ENCODE results near the gene FBXL7.

The FBXL7 gene

DNA sequence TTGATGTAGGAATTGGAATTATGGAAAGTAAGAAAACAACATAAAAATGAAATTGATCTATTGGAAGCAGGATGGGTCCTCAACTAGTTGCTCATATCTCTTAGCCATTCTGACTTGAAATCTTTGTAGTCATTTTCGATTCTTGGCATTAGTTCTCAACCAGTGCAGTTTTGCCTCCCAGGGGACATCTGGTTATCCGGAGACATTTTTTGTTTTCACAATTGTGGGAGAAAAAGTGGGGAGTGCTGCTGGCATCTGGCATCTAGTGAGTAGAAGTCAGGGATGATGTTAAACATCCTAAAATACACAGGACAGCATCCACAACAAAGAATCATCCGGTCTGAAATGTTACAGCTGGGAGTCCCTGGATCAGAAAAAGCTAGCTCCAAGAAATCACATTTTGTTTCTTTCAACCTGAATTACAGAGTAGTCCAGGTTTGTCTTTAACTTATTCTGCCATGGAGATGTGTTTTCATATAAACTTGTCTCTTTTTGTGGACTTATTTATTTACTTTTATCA is 74.9 kb downstream of the FBXL7 start:
- Mint-ChIP-seq H3K4me3 (no peak overlapping the region), H3K9me3 (peaks cover 0 to 7% of the 10 kb centered on the region in 2 donors), H3K4me1 (no peaks in the 10 kb centered on the region), H3K27me3 (no peaks in the 10 kb centered on the region), H3K27ac (no peak overlapping the region)
- DNase-seq (no peak), ATAC-seq (no peak)

DNA sequence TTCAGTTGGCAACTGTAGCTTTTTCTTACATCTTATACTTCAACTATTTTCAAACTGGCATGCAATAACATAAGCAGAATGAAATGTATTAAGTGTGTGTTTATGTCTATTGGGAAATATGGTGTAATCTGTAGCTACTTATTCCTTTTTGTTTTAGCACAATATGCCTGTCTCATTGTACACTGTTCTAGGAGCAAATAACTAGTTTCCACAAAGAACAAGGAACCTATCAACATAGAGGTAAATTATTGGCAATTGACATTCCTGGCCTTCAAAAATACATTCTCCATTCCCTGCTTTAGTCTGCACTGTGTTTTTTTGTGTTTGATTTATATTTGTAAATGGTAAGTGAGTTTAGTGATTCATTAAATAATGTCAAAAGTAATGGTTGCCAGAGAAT is 75.7 kb downstream of the FBXL7 start:
- no peak for DNase-seq
- Mint-ChIP-seq H3K4me1 (no peaks in the 10 kb centered on the region), H3K9me3 (peaks cover 0 to under 1% of the 10 kb centered on the region in 2 donors), H3K27ac (no peak overlapping the region), H3K27me3 (no peaks in the 10 kb centered on the region), H3K4me3 (no peak overlapping the region)
- no peak for ATAC-seq

DNA sequence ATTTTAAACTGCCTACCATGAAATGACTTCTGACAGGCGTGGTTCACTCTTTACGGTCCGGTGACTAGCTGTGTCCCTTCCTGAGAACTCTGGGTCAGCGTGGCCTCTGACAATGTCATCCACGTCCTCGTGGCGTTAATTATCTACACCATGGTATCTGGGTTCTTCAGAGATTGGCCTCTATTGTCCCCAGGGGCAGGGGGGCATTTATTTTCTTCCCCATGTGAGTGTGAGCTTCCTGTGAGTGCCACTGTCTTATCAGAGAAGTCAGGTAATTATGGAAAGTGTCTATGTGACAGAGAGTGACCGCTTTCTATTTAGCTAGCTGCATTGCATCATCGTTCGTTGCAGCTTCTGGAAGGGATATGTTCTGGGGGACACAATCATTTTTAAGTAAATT is 77.2 kb downstream of the FBXL7 start:
- H3K4me3 Mint-ChIP-seq = no peak overlapping the region
- no peak overlapping the region for H3K27ac Mint-ChIP-seq
- no peaks in the 10 kb centered on the region for H3K9me3 Mint-ChIP-seq
- no peaks in the 10 kb centered on the region for H3K27me3 Mint-ChIP-seq
- no peak for DNase-seq
- no peak for ATAC-seq
- no peaks in the 10 kb centered on the region for H3K4me1 Mint-ChIP-seq

DNA sequence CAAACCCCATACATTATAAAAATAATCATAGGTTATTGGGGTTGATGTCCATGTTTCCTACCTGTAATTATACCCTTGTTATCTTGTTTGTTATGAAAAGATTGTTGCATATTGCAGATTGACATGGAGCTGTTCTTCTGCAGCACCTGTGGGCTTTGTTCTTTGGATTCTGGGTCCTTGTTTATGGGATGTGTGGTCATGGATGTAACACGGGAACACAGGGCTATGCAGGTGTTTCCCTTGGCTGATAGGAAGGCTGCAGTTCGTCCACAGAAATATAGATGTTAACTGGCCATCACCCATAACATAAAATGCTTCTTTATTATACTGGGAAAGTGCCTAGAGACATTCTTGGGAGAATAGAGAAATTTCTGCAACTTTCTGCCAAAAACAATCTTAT is 77.9 kb downstream of the FBXL7 start:
- Mint-ChIP-seq H3K9me3 (no peaks in the 10 kb centered on the region), H3K4me1 (no peaks in the 10 kb centered on the region), H3K27me3 (no peaks in the 10 kb centered on the region), H3K27ac (no peak overlapping the region), H3K4me3 (no peak overlapping the region)
- ATAC-seq = no peak
- DNase-seq = no peak

DNA sequence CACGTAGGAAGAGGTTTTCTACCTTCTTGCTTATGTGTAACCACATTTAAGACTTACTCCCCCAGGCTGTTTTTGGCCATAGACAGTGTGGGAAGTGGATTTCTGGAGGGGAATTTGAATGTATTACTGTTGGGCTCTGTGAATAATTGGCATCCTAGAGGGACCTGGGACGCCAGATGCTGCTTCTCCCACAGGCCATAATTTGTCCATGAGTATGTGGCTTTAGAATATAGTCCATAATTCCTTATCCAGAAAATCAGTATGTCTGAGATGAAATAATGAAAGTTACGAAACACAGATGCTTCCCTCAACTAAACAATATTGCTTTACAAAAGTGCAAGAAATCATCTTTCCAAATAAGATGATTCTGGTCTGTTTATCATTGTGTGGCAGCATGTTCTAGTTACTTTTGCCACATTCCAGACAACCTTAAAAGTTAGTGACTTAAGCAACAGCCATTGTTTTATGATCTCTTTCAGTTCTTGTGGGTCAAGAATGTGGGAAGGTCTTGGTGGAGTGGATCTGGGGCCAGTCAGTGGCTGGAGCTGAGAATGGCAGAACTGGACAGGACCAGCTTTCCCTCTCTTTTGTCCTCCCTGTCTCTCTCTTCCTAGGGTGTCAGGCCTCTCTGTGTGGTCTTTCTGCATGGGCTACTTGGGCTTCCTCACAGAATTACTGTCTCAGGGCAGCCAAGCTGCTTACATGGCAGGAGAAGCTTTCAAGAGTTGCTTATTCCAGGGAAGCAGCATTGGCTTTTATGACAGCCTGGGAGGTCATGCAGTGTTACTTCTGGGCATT is 79.4 kb downstream of the FBXL7 start:
- Mint-ChIP-seq H3K27me3 (no peaks in the 10 kb centered on the region), H3K4me1 (no peaks in the 10 kb centered on the region), H3K27ac (no peak overlapping the region), H3K9me3 (peaks cover 4 to 10% of the 10 kb centered on the region in 2 donors), H3K4me3 (no peak overlapping the region)
- DNase-seq (no peak), ATAC-seq (no peak)

DNA sequence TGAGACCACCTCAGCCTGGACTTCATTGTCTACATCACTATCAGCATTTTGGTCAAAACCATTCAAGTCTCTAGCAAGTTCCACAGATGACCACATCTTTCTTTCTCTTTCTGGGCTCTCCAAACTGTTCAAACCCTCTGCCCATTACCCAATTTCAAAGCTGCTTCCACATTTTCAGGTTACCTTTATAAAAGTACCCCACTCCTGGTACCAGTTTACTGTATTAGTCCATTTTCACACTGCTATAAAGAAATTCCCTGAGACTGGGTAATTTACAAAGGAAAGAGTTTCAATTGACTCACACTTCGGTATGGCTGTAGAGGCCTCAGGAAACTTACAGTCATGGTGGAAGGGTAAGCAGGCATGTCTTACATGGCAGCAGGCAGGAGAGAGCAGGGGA is 84.5 kb downstream of the FBXL7 start:
- Mint-ChIP-seq H3K27ac (no peak overlapping the region), H3K4me3 (no peak overlapping the region), H3K9me3 (peaks cover 7 to 16% of the 10 kb centered on the region in 2 donors), H3K27me3 (no peaks in the 10 kb centered on the region), H3K4me1 (no peaks in the 10 kb centered on the region)
- DNase-seq (no peak), ATAC-seq (no peak)

DNA sequence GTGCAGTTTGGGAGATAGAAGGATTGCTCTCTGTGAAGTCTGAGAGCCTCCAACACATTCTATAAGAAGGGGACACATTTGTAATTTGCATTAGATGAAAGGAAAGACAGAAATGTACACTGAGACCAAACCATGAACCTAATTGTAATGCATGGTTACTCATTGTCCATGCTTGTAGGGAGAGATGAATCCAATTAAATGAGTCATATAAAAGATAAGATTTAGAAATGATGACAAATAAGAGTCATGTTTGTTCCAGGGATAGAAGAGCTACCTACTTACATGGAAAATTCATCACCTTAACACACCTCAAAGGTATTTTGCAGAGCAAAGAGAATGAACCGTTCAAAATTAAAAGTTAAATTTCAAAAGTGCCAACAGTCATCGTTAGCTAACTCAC is 85.1 kb downstream of the FBXL7 start:
- H3K4me1 Mint-ChIP-seq = no peaks in the 10 kb centered on the region
- H3K9me3 Mint-ChIP-seq = peaks cover 8 to 16% of the 10 kb centered on the region in 2 donors
- no peak overlapping the region for H3K27ac Mint-ChIP-seq
- no peak overlapping the region for H3K4me3 Mint-ChIP-seq
- no peaks in the 10 kb centered on the region for H3K27me3 Mint-ChIP-seq
- no peak for ATAC-seq
- no peak for DNase-seq

DNA sequence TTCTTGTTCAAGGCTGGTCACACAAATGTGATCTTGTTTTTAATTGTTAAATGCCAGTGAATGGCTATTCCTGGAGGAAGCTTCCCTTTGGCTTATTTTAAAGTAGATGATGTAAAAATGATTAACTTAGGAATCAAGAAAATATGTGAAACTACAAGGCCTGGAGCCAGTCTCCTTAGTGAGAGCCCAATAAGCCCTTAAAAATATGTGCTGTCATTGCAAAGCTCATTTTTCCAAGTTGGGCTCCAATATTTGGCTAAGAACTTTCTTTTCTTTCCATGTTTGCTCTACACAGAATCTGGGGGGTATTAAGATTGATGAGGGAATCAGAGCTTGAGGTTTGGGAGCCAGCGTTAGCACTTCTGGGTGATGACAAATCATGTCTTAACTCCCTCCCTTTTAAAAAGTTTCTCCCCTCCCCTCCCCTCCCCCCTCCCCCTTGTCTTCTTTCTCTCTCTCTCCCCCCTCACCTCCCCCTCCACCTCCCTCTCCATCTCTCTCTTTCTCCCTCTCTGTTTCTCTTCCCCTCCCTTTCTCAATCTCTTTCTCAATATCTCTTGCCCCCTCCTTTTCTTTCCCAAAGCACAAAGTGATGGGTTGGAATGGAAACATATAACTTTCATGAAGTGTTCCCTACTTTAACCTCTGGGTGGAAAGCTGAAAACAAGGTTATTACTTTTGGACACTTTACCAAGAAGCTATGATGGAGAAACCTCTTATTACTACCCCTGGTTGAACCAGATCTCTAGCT is 86.0 kb downstream of the FBXL7 start:
- Mint-ChIP-seq H3K4me3 (no peak overlapping the region), H3K27ac (no peak overlapping the region)

DNA sequence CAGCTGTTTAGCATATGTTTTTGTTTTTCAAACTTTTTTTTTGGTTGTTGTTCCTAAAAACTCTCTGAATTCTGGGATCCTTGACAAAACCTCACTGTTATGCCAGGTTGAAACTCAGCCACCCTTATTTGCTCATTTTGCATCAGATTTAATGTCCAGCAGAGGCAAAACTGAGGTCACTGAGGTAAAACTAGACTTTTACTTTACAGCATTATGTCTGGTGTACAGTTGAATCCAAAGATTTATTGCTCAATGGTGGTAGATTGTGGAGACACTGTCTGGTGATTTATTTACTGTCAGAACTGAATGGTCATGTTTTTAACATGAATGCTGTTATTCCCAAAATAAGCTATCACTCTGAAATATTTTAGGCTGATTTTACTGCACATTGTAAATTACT is 87.9 kb downstream of the FBXL7 start:
- no peak for ATAC-seq
- no peaks in the 10 kb centered on the region for H3K27me3 Mint-ChIP-seq
- DNase-seq = no peak
- no peak overlapping the region for H3K27ac Mint-ChIP-seq
- H3K4me3 Mint-ChIP-seq = no peak overlapping the region
- H3K4me1 Mint-ChIP-seq = no peaks in the 10 kb centered on the region
- H3K9me3 Mint-ChIP-seq = peaks cover 13 to 16% of the 10 kb centered on the region in 2 donors

More for the DNA sequence above, 86.0 kb downstream of the FBXL7 start:
- DNase-seq (no peak), ATAC-seq (no peak)
- peaks cover 13 to 16% of the 10 kb centered on the region in 2 donors for H3K9me3 Mint-ChIP-seq
- no peaks in the 10 kb centered on the region for H3K4me1 Mint-ChIP-seq
- no peaks in the 10 kb centered on the region for H3K27me3 Mint-ChIP-seq

DNA sequence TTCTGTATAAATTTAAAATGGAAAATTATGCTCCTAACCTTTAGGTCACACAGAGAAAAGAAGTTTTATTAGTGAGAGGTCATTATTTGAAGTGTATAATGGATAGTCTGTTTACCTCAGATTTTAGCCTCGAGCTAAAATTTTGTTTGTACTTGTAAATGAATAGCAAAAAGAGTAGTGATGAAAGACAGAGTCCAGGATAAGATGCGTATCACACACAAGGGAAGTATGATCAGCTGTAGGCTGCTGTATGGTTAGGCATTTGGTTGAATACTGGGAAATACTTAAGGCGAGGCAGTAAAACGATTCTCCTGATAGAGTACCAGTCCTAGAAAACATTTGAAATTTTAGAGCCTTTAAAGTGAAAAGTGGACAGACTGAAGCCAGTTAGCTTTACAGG is 92.7 kb downstream of the FBXL7 start:
- no peaks in the 10 kb centered on the region for H3K4me1 Mint-ChIP-seq
- ATAC-seq (no peak), DNase-seq (no peak)
- no peak overlapping the region for H3K27ac Mint-ChIP-seq
- H3K4me3 Mint-ChIP-seq = no peak overlapping the region
- no peaks in the 10 kb centered on the region for H3K27me3 Mint-ChIP-seq
- H3K9me3 Mint-ChIP-seq = peaks cover 0 to 5% of the 10 kb centered on the region in 2 donors

DNA sequence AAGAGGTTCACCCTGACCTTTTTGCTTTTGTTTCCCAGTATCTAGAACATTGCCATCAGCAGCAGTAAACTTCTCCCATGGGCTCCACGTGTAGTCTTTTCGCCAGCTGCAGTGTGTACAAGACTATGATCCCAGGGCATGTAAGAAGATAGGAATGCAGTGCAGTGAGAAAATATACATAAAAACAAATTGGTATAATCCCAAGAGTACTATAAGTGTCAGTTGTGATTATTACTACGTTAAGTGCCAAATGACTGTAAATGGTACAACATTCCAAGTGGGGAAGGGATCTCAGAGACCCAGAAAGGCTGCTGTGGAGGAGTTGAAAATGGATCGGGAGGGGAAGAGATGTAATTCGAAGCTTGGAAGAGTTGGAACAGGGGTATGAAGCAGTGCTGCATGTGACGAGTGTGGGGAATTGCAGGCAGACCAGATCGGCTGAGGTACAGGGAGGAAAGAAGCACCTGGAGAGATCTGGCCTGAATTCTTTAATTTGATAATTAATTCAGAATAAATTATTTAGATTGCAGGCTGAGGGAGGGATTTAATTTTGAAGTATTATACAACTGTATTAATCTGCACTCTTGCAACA is 95.1 kb downstream of the FBXL7 start:
- Mint-ChIP-seq H3K27me3 (no peaks in the 10 kb centered on the region), H3K4me3 (no peak overlapping the region), H3K9me3 (peaks cover 10 to 11% of the 10 kb centered on the region in 2 donors), H3K4me1 (no peaks in the 10 kb centered on the region), H3K27ac (no peak overlapping the region)
- ATAC-seq = no peak
- no peak for DNase-seq

DNA sequence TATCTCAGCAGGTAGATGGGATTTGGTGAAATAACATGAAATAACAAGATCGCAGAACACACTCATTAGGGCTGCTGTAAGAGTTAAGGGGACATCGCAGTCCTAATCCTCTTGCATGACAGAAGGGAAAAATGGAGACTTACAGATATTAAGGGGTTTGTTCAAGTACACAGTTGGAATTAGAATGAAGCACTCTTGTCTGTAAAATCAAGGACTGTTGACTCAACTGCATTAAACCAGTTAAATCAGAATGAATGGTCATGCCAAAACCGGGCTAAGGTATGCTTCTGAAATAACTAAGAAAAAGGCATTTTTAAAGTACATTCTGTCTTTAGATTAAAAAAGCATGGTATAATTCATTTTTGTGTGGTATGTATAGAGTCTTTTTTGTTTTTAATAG is 95.9 kb downstream of the FBXL7 start:
- H3K27me3 Mint-ChIP-seq = no peaks in the 10 kb centered on the region

DNA sequence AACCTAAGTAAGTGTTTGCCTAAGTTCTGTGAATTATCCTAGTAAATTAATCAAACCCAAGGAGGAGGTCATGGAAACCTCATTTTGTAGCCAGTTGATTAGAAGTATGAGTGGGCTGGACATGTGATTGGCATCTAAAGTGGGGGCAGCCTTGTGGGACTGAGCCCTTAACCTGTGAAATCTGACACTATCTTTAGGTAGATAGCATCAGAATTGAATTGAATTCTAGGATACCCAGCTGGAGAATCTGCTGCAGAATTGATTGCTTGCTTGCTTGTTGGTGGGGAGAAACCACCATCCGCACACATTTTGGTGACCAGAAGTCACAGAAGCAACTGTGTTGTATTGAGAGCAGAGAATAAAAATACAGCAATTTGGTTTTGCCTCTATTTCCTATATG is 97.0 kb downstream of the FBXL7 start:
- H3K27ac Mint-ChIP-seq = no peak overlapping the region
- no peak for ATAC-seq
- H3K4me1 Mint-ChIP-seq = no peaks in the 10 kb centered on the region
- H3K27me3 Mint-ChIP-seq = no peaks in the 10 kb centered on the region
- H3K4me3 Mint-ChIP-seq = no peak overlapping the region
- no peak for DNase-seq
- peaks cover 5 to 11% of the 10 kb centered on the region in 2 donors for H3K9me3 Mint-ChIP-seq

More for the DNA sequence above, 95.9 kb downstream of the FBXL7 start:
- peak overlapping the region in 1 of 2 donors; percentile 46 for H3K27ac Mint-ChIP-seq
- H3K4me1 Mint-ChIP-seq = no peaks in the 10 kb centered on the region
- no peak for DNase-seq
- no peak for ATAC-seq
- peaks cover 5 to 11% of the 10 kb centered on the region in 2 donors for H3K9me3 Mint-ChIP-seq
- no peak overlapping the region for H3K4me3 Mint-ChIP-seq

DNA sequence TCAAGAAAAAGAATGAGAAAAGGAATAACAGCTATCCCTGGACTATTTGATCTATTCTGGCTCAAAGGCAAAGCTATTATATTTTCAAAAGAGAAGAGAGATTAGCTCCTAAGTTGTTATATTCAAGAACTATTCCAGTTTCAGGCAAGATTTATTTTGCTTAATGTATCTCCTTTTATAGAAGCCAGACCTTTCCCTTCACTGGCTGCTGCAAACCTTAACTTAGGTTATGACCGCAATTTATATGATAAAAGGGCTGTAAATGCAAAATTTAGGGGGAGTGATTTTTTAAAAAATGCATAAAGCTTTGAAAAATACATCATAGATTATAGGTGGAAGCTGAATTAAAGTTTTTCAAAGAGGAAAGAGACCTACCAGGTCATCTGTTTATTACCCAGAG is 97.8 kb downstream of the FBXL7 start:
- Mint-ChIP-seq H3K27ac (no peak overlapping the region), H3K4me3 (no peak overlapping the region), H3K27me3 (no peaks in the 10 kb centered on the region), H3K4me1 (no peaks in the 10 kb centered on the region), H3K9me3 (peaks cover 5 to 11% of the 10 kb centered on the region in 2 donors)
- no peak for ATAC-seq
- DNase-seq = no peak

DNA sequence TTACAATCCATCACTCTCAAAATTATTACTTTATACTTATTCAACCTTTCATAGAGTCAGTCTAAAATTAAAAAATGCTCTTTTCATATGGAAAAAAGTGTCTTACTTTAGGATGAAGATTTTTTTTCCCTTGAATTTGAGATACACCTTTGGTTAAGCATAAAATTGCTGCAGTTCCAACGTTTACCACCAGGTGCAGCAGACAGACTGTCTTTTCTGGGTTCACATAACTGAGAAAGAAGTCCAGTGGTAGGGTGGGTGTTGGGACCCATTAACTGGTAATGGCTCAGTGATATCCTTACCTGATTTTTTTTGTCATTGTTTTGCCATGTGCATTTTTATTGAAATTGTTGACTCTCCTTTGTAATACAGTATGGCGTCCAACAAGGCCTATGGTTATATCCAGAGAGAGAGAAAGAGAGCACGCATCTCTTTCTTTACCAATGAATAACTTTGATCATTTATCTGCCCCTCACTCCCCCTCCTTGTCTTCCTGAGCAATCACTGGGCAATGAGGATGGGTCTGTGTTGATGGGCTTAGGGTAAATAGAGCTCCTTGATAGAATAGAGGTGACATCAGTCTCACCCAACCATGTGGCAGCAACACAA is 98.4 kb downstream of the FBXL7 start:
- Mint-ChIP-seq H3K4me3 (no peak overlapping the region), H3K9me3 (peaks cover 5 to 11% of the 10 kb centered on the region in 2 donors), H3K4me1 (no peaks in the 10 kb centered on the region), H3K27ac (no peak overlapping the region), H3K27me3 (no peaks in the 10 kb centered on the region)
- DNase-seq (no peak), ATAC-seq (no peak)

All from stimulated activated naive CD8-positive, alpha-beta T cell treated with anti-CD3 and anti-CD28 coated beads, Interleukin-15, amount 100 ng/mL, for 72 hours (primary cell).